Testis (tissue), 2 donors: Measurements from ENCODE around the gene SLC38A2.

ENCODE experiments used
- POLR2A ChIP-seq: fragments of 450-650 bp; IDR thresholded peaks from one replicate; pipeline ENCODE4 v1.6.1; 2017; ENCODE audit warnings: antibody characterized with exemption, mild to moderate bottlenecking, moderate library complexity
- TF ChIP-seq, protein P1 (sequence below), 3 experiments: fragments of 450-650 bp in 2 of 3; fragments of 200-600 bp in 1 of 3; sonication (generic) in 1 of 3; IDR thresholded peaks; one replicate each; pipeline ENCODE4 v1.5.1; 2016 to 2019; ENCODE audit warnings: antibody characterized with exemption in 3 of 3, mild to moderate bottlenecking in 2 of 3, moderate library complexity in 1 of 3

GRCh38 chr12:46379352-46379751 lies 6.8 kb upstream of the SLC38A2 start:
- TF ChIP-seq, protein P1, sequence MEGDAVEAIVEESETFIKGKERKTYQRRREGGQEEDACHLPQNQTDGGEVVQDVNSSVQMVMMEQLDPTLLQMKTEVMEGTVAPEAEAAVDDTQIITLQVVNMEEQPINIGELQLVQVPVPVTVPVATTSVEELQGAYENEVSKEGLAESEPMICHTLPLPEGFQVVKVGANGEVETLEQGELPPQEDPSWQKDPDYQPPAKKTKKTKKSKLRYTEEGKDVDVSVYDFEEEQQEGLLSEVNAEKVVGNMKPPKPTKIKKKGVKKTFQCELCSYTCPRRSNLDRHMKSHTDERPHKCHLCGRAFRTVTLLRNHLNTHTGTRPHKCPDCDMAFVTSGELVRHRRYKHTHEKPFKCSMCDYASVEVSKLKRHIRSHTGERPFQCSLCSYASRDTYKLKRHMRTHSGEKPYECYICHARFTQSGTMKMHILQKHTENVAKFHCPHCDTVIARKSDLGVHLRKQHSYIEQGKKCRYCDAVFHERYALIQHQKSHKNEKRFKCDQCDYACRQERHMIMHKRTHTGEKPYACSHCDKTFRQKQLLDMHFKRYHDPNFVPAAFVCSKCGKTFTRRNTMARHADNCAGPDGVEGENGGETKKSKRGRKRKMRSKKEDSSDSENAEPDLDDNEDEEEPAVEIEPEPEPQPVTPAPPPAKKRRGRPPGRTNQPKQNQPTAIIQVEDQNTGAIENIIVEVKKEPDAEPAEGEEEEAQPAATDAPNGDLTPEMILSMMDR (IDR thresholded peaks at IDR 0.05), result no peak
- no peak for TF ChIP-seq POLR2A
